HepG2 (cell line): ENCODE results near the gene SLC25A27. TPM values are rescaled to one million over a fixed set of nuclear protein-coding genes. Genes with fewer than 3 reads are reported as not detected.

ENCODE experiments used
- ATAC-seq: fragments of 200-7000 bp; cut with Tn5 transposase; 3 replicates; pipeline ENCODE4 v1.9.1; 2020; ENCODE audit warnings: mild to moderate bottlenecking, moderate library complexity
- BruUV-seq: library from RNA; stranded (reverse); fragments of 400-500 nt; replicated peaks from 2 replicates; lab custom pipeline; 2021; lab: Mats Ljungman, UMichigan
- CTCF ChIA-PET: fragments of 300-600 bp; formaldehyde crosslinking; extraction: SDS; loops from one replicate; lab custom pipeline; 2021; ENCODE audit warnings: low total read pairs, inconsistent platforms, low intra/inter-chr PET ratio; lab: Yijun Ruan, JAX
- POLR2A ChIA-PET: fragments of 350-600 bp; sonication (Branson Sonifier 250); formaldehyde crosslinking; loops from one replicate; lab custom pipeline; 2020; ENCODE audit warnings: antibody characterized with exemption, inconsistent platforms; lab: Yijun Ruan, JAX
- DNase-seq: peaks from one replicate; pipeline ENCODE4 v3.0.0-alpha.2; 2015; ENCODE audit warnings: low spot score
- FAIRE-seq: peaks from 3 replicates; lab custom pipeline; 2011; peaks lifted over from hg19 to GRCh38; lab: Jason Lieb, UNC
- H2AFZ ChIP-seq: one replicate; pipeline ENCODE4 v1.6.1; 2011; ENCODE audit warnings: low read length, inconsistent platforms
- H3K27ac ChIP-seq: fragments of 300-600 bp; 3 replicates; pipeline ENCODE4 v1.8.0; 2011; ENCODE audit warnings: mixed run types, mild to moderate bottlenecking, mixed read lengths, low read length, inconsistent platforms; ENCODE audit not compliant: insufficient read depth; ENCODE audit errors: extremely low read length
- H3K27me3 ChIP-seq, 2 experiments: fragments of 200-600 bp in 1 of 2; 2 replicates in 1 of 2; 3 replicates in 1 of 2; pipeline versions ENCODE4 v1.6.0 to v1.8.0; 2011; ENCODE audit warnings: low read length in 2 of 2, mild to moderate bottlenecking in 2 of 2, moderate library complexity in 2 of 2, inconsistent platforms in 1 of 2; ENCODE audit not compliant: insufficient read depth in 2 of 2, control insufficient read depth in 1 of 2
- H3K36me3 ChIP-seq, 2 experiments: fragments of 200-600 bp in 1 of 2; replicated peaks in 1 of 2; 2 replicates in 1 of 2; 3 replicates in 1 of 2; pipeline versions ENCODE4 v1.5.1 to v1.8.0; 2011; ENCODE audit warnings: low read length in 2 of 2, inconsistent platforms in 1 of 2; ENCODE audit not compliant: insufficient read depth in 2 of 2, control insufficient read depth in 1 of 2
- H3K4me1 ChIP-seq: 2 replicates; pipeline ENCODE4 v1.5.1; 2012; ENCODE audit warnings: low read length, inconsistent platforms; ENCODE audit not compliant: insufficient read depth
- H3K4me2 ChIP-seq: 2 replicates; pipeline ENCODE4 v1.6.0; 2011; ENCODE audit warnings: low read depth, low read length, inconsistent platforms
- H3K4me3 ChIP-seq, 3 experiments: fragments of 200-600 bp in 1 of 3; sonication (generic), shearing (Covaris generic) in 1 of 3; replicated peaks in 1 of 3; 2 replicates each; pipeline ENCODE4 v1.5.1; 2011 to 2016; ENCODE audit warnings: low read length in 3 of 3, inconsistent platforms in 2 of 3, low read depth in 2 of 3, mild to moderate bottlenecking in 2 of 3, control low read depth in 1 of 3, mixed read lengths in 1 of 3; ENCODE audit not compliant: insufficient read depth in 1 of 3
- H3K79me2 ChIP-seq: one replicate; pipeline ENCODE4 v1.6.1; 2011; ENCODE audit warnings: low read length, inconsistent platforms; ENCODE audit not compliant: insufficient read depth
- H3K9ac ChIP-seq: 2 replicates; pipeline ENCODE4 v1.6.0; 2011; ENCODE audit warnings: mild to moderate bottlenecking, low read depth, low read length, inconsistent platforms; ENCODE audit not compliant: insufficient read depth
- H3K9me3 ChIP-seq: 2 replicates; pipeline ENCODE4 v1.5.1; 2012; ENCODE audit warnings: mild to moderate bottlenecking, low read length
- H4K20me1 ChIP-seq: 2 replicates; pipeline ENCODE4 v1.6.0; 2011; ENCODE audit warnings: inconsistent platforms, mild to moderate bottlenecking, low read length, moderate library complexity; ENCODE audit not compliant: insufficient read depth
- CSRNP1 ChIP-seq: sonication (generic); formaldehyde crosslinking; IDR thresholded peaks from 2 replicates; pipeline ENCODE4 v1.8.1; 2023; ENCODE audit warnings: mild to moderate bottlenecking, missing genetic modification reagents
- FOXC1 ChIP-seq: sonication (generic); formaldehyde crosslinking; IDR thresholded peaks from 2 replicates; pipeline ENCODE4 v1.8.0; 2022; ENCODE audit warnings: mild to moderate bottlenecking, missing genetic modification reagents, borderline replicate concordance
- GATAD2A ChIP-seq: IDR thresholded peaks from 2 replicates; pipeline ENCODE4 v1.6.1; 2016
- IRF1 ChIP-seq: sonication (generic); formaldehyde crosslinking; IDR thresholded peaks from 2 replicates; pipeline ENCODE4 v1.4.0; 2020; ENCODE audit warnings: low read depth, mild to moderate bottlenecking, missing genetic modification reagents
- MTERF4 ChIP-seq: sonication (generic); formaldehyde crosslinking; IDR thresholded peaks from 2 replicates; pipeline ENCODE4 v1.8.0; 2023; ENCODE audit warnings: mild to moderate bottlenecking, missing genetic modification reagents
- PBX3 ChIP-seq: sonication (generic); formaldehyde crosslinking; IDR thresholded peaks from 2 replicates; pipeline ENCODE4 v1.8.1; 2023; ENCODE audit warnings: missing genetic modification reagents, inconsistent platforms, borderline replicate concordance
- PCBP2 ChIP-seq: fragments of 200-400 bp; formaldehyde crosslinking; optimal IDR thresholded peaks from 2 replicates; pipeline ENCODE3; 2018; ENCODE audit warnings: low read length, low read depth; ENCODE audit not compliant: poor library complexity, severe bottlenecking
- POGK ChIP-seq: sonication (generic); formaldehyde crosslinking; conservative IDR thresholded peaks from 2 replicates; pipeline ENCODE4 v1.8.0; 2022; ENCODE audit warnings: mild to moderate bottlenecking, moderate library complexity, missing genetic modification reagents
- TFDP1 ChIP-seq: IDR thresholded peaks from 2 replicates; pipeline ENCODE4 v1.6.1; 2016; ENCODE audit warnings: missing compliant biosample characterization, missing genetic modification reagents, borderline replicate concordance
- ZKSCAN8 ChIP-seq: IDR thresholded peaks from 2 replicates; pipeline ENCODE4 v1.6.1; 2016; ENCODE audit warnings: borderline replicate concordance, missing genetic modification reagents, missing compliant biosample characterization
- ZNF292 ChIP-seq: sonication (generic); formaldehyde crosslinking; IDR thresholded peaks from 2 replicates; pipeline ENCODE4 v1.8.1; 2022; ENCODE audit warnings: mild to moderate bottlenecking, low read depth, missing genetic modification reagents, borderline replicate concordance
- ZNF546 ChIP-seq: sonication (generic); formaldehyde crosslinking; conservative IDR thresholded peaks from 2 replicates; pipeline ENCODE4 v1.8.1; 2023; ENCODE audit warnings: mild to moderate bottlenecking, missing genetic modification reagents
- WGBS: methylation state at CpG from one replicate; pipeline ENCODE4 v1.1.6; 2017; ENCODE audit warnings: low lambda C conversion rate; 5-methylcytosine and 5-hydroxymethylcytosine counted together
- in situ Hi-C: cut with HindIII; loops from 2 replicates; pipeline ENCODE4 v1.10.0; 2017; ENCODE audit warnings: low pct_unique_long_range_greater_than_20kb; ENCODE audit not compliant: extremely low pct_ligation_motif_present
- intact Hi-C: fragments of 100-400 bp; cut with micrococcal nuclease; formaldehyde crosslinking; loops from one replicate; pipeline ENCODE4 v1.10.0; 2022; ENCODE audit not compliant: unreplicated experiment
- polyA plus RNA-seq, 8 experiments: library from polyadenylated mRNA; depleted of rRNA in 3 of 8; stranded (reverse) in 7 of 8; unstranded in 1 of 8; fragments of >200 nt; fragmentation: Illumina TruSeq in 4 of 8; extraction: Trizol in 4 of 8; gene quantifications; 2 replicates each; pipeline versions ENCODE4 v1.2.1 to v1.2.3, GENCODE V29; 2011 to 2016; ENCODE audit warnings: low read depth in 4 of 8, missing spikeins in 1 of 8, mixed read lengths in 1 of 8; ENCODE audit not compliant: insufficient read depth in 1 of 8
- total RNA-seq, 5 experiments: library from RNA; depleted of rRNA; stranded (reverse); fragments of >200 nt; fragmentation: Illumina TruSeq; extraction: Trizol; gene quantifications; 2 replicates each; pipeline ENCODE4 v1.2.3, GENCODE V29; 2016; ENCODE audit warnings: low read depth in 1 of 5

SLC25A27 gene
- total and polyA plus RNA-seq, 2 of the 13 experiments (the other 11 are each of a cell fraction or from before 2014, with no cell fraction given): 0.46 to 1.3 TPM

- 91% methylated on average over 1 of the region's 1 CpG for WGBS
- Histone ChIP-seq H3K4me2 (no peak overlapping the region), H3K79me2 (no peaks in the 10 kb centered on the region), H2AFZ (no peak overlapping the region), H3K4me3 (no peak overlapping the region), H3K27ac (no peak overlapping the region), H4K20me1 (no peaks in the 10 kb centered on the region), H3K36me3 (no peaks in the 10 kb centered on the region), H3K9ac (no peak overlapping the region)
- DNase-seq (no peak), ATAC-seq (no peak)
- in situ Hi-C loops (no loop called here), intact Hi-C loops (no loop called here)
- no peak for TF ChIP-seq ZNF546
- no peak for TF ChIP-seq TFDP1
- no peak for TF ChIP-seq POGK
- no peak for TF ChIP-seq PBX3 (CRISPR knock-in tag)
- no peak for TF ChIP-seq PCBP2
- no peak for TF ChIP-seq IRF1 (CRISPR knock-in tag)
- TF ChIP-seq CSRNP1 (CRISPR knock-in tag): no peak
- no peak for TF ChIP-seq MTERF4
- no peak for TF ChIP-seq GATAD2A (CRISPR knock-in tag)
- TF ChIP-seq ZKSCAN8 (CRISPR knock-in tag): no peak
- no peak for TF ChIP-seq ZNF292 (CRISPR knock-in tag)
- TF ChIP-seq FOXC1: no peak
- TF ChIP-seq, all 625 proteins: peak for 0
- 0 out of 2 replicates have a peak, but pooled peaks cover 6% of the 10 kb centered on the region for H3K4me1 ChIP-seq
- no peaks in the 10 kb centered on the region for H3K27me3 ChIP-seq
- no peaks in the 10 kb centered on the region for H3K9me3 ChIP-seq
- FAIRE-seq: no peak
- BruUV-seq: no TSS peak
- ChIA-PET CTCF (no interaction called here), POLR2A (no interaction called here)
Observed at GRCh38 chr6:46645265-46645664, 7.5 kb upstream of the SLC25A27 start.
